ENCODE data around the gene CFDP1. TPM values are rescaled to one million over a fixed set of nuclear protein-coding genes. Genes with fewer than 3 reads are reported as not detected.

The CFDP1 gene
- total and polyA plus RNA-seq, 2 donors (not counting 1 experiment from before 2014, with no cell fraction given), result 6.3 to 42.8 TPM

DNA sequence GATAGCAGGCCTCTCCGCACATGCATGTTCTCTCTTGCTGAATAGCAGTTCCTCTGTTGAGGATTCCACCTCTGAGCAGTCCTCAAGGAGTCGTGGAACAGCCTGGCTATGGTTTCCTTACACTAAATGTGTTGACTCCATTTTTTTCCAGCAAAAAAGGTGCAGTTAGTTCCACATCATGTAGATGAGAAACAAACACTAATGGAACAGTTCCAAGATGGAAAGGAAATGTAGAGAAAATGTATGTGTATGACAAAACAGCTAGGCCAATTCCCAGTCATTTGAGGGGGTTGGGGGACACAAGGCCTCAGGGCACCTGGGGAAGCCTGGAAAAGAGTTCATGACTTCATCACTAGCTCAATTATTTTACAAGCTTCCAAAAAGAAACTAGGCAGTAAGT is 90.0 kb downstream of the CFDP1 start:
- no peaks in the 10 kb centered on the region for H3K4me1 ChIP-seq (ENCODE audit: control insufficient read depth in 2 of 2, insufficient read depth in 2 of 2, low read length in 2 of 2)
- CTCF ChIA-PET, result no interaction called here
- no peak for TF ChIP-seq EZH2 (IDR thresholded peaks at IDR 0.05; ENCODE audit: borderline replicate concordance, insufficient read depth, low read depth, low read length, poor library complexity, severe bottlenecking)
- TF ChIP-seq, protein P1, sequence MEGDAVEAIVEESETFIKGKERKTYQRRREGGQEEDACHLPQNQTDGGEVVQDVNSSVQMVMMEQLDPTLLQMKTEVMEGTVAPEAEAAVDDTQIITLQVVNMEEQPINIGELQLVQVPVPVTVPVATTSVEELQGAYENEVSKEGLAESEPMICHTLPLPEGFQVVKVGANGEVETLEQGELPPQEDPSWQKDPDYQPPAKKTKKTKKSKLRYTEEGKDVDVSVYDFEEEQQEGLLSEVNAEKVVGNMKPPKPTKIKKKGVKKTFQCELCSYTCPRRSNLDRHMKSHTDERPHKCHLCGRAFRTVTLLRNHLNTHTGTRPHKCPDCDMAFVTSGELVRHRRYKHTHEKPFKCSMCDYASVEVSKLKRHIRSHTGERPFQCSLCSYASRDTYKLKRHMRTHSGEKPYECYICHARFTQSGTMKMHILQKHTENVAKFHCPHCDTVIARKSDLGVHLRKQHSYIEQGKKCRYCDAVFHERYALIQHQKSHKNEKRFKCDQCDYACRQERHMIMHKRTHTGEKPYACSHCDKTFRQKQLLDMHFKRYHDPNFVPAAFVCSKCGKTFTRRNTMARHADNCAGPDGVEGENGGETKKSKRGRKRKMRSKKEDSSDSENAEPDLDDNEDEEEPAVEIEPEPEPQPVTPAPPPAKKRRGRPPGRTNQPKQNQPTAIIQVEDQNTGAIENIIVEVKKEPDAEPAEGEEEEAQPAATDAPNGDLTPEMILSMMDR (IDR thresholded peaks at IDR 0.05), result no peak

DNA sequence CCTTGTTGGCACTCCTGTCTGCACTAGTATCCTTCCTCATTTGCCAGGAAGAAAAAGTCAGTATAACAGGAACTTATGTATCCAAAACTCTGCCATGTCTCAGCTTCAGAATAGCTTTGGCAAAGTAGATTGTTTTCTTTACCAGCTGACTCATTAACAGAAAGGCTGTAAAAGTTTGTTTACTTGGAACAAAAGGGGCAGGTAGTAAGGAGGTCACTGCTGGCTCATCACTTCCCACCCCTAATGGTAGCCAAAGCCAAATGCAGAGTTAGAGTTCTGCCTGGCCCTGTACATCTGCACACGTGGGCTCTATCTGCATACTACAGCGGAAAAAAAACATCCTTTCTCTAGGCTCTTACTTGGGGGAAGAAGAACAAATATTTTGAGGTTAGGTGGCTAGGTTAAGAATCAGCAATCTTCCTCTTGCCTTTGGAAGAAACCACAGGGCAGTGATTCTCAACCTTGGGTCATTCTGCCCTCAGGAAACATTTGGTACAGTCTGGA is 90.9 kb downstream of the CFDP1 start:
- H3K4me1 Mint-ChIP-seq, result no peaks in the 10 kb centered on the region
- no CpG with 5 or more reads among the region's 2 CpGs for WGBS (ENCODE audit: insufficient coverage)

More for the DNA sequence above, 90.0 kb downstream of the CFDP1 start:
- peaks cover 69% of the 10 kb centered on the region for H3K27me3 Mint-ChIP-seq
- H2AFZ ChIP-seq (ENCODE audit: insufficient read depth, low read depth, low read length, poor library complexity, severe bottlenecking), result no peak overlapping the region
- no peaks in the 10 kb centered on the region for H3K4me1 Mint-ChIP-seq
- ATAC-seq (ENCODE audit: low read depth) (no peak), DNase-seq (no peak)
- no peak overlapping the region for H3K4me2 ChIP-seq (replicated peaks; ENCODE audit: low read depth, low read length, poor library complexity, severe bottlenecking)
- H3K27ac Mint-ChIP-seq, result no peak overlapping the region
- WGBS (ENCODE audit: insufficient coverage), result 100% methylated on average over 2 of the region's 2 CpGs
- POLR2A ChIA-PET, result no interaction called here
- no peaks in the 10 kb centered on the region for H3K9me3 Mint-ChIP-seq (ENCODE audit: insufficient read depth)
- H4K20me1 ChIP-seq (ENCODE audit: control insufficient read depth, insufficient read depth, low read length, poor library complexity, severe bottlenecking), result peaks cover 29% of the 10 kb centered on the region
- intact Hi-C loops (cut with micrococcal nuclease), result no loop called here
- H3K9ac ChIP-seq (ENCODE audit: low read length), result no peak overlapping the region
- H3K79me2 ChIP-seq (ENCODE audit: control insufficient read depth, insufficient read depth, low read length), result no peaks in the 10 kb centered on the region
- H3K4me3 ChIP-seq (ENCODE audit: control extremely low read depth in 1 of 5, extremely low read depth in 1 of 5, insufficient read depth in 1 of 5, low read depth in 2 of 5, low read length in 4 of 5), result no peak overlapping the region
- H3K27ac ChIP-seq (ENCODE audit: low read length in 2 of 2), result no peak overlapping the region
- H3K36me3 ChIP-seq (replicated peaks in 1 of 2; ENCODE audit: control extremely low read depth in 1 of 2, control insufficient read depth in 1 of 2, extremely low read depth in 1 of 2, insufficient read depth in 2 of 2, low read length in 1 of 2), result peaks cover 0 to 6% of the 10 kb centered on the region in 2 experiments
- peaks cover 0 to 60% (median 31%) of the 10 kb centered on the region in 4 experiments for H3K27me3 ChIP-seq (replicated peaks in 1 of 4; ENCODE audit: control extremely low read depth in 1 of 4, control insufficient read depth in 3 of 4, insufficient read depth in 4 of 4, low read length in 3 of 4)
- H3K4me3 Mint-ChIP-seq, result no peak overlapping the region
- no peaks in the 10 kb centered on the region for H3K9me3 ChIP-seq (ENCODE audit: control extremely low read depth in 1 of 3, control insufficient read depth in 2 of 3, insufficient read depth in 1 of 3, low read length in 2 of 3)

More for the DNA sequence above, 90.9 kb downstream of the CFDP1 start:
- peaks cover 0 to 66% (median 37%) of the 10 kb centered on the region in 4 experiments for H3K27me3 ChIP-seq (replicated peaks in 1 of 4; ENCODE audit: control extremely low read depth in 1 of 4, control insufficient read depth in 3 of 4, insufficient read depth in 4 of 4, low read length in 3 of 4)
- H3K4me2 ChIP-seq (replicated peaks; ENCODE audit: low read depth, low read length, poor library complexity, severe bottlenecking), result no peak overlapping the region
- no peaks in the 10 kb centered on the region for H3K4me1 ChIP-seq (ENCODE audit: control insufficient read depth in 2 of 2, insufficient read depth in 2 of 2, low read length in 2 of 2)
- no peak overlapping the region for H3K27ac Mint-ChIP-seq
- ChIA-PET POLR2A (no interaction called here), CTCF (no interaction called here)
- ATAC-seq (ENCODE audit: low read depth) (no peak), DNase-seq (no peak)
- H3K27ac ChIP-seq (ENCODE audit: low read length in 2 of 2), result no peak overlapping the region
- H3K36me3 ChIP-seq (replicated peaks in 1 of 2; ENCODE audit: control extremely low read depth in 1 of 2, control insufficient read depth in 1 of 2, extremely low read depth in 1 of 2, insufficient read depth in 2 of 2, low read length in 1 of 2), result peaks cover 0 to 6% of the 10 kb centered on the region in 2 experiments
- no peaks in the 10 kb centered on the region for H3K9me3 Mint-ChIP-seq (ENCODE audit: insufficient read depth)
- no peak overlapping the region for H3K4me3 Mint-ChIP-seq
- no peaks in the 10 kb centered on the region for H3K79me2 ChIP-seq (ENCODE audit: control insufficient read depth, insufficient read depth, low read length)
- H3K4me3 ChIP-seq (ENCODE audit: control extremely low read depth in 1 of 5, extremely low read depth in 1 of 5, insufficient read depth in 1 of 5, low read depth in 2 of 5, low read length in 4 of 5), result no peak overlapping the region
- H4K20me1 ChIP-seq (ENCODE audit: control insufficient read depth, insufficient read depth, low read length, poor library complexity, severe bottlenecking), result peaks cover 21% of the 10 kb centered on the region
- no peak for TF ChIP-seq EZH2 (IDR thresholded peaks at IDR 0.05; ENCODE audit: borderline replicate concordance, insufficient read depth, low read depth, low read length, poor library complexity, severe bottlenecking)
- TF ChIP-seq, protein P1 (IDR thresholded peaks at IDR 0.05), result no peak
- H2AFZ ChIP-seq (ENCODE audit: insufficient read depth, low read depth, low read length, poor library complexity, severe bottlenecking), result no peak overlapping the region
- intact Hi-C loops (cut with micrococcal nuclease), result no loop called here
- peaks cover 75% of the 10 kb centered on the region for H3K27me3 Mint-ChIP-seq
- no peak overlapping the region for H3K9ac ChIP-seq (ENCODE audit: low read length)
- H3K9me3 ChIP-seq (ENCODE audit: control extremely low read depth in 1 of 3, control insufficient read depth in 2 of 3, insufficient read depth in 1 of 3, low read length in 2 of 3), result no peaks in the 10 kb centered on the region

Data from B cell (primary cell).